Gastrocnemius medialis (tissue), 4 donors: ENCODE results near the gene NUDT8.

Experiments
- POLR2A ChIP-seq, 2 donors: fragments of 450-650 bp; IDR thresholded peaks; one replicate each; pipeline ENCODE4 v1.6.1; 2017; ENCODE audit warnings: antibody characterized with exemption in 2 of 2, mild to moderate bottlenecking in 2 of 2, moderate library complexity in 2 of 2
- TF ChIP-seq, protein P1 (sequence below), 5 experiments: fragments of 450-650 bp in 3 of 5; fragments of 200-600 bp in 2 of 5; sonication (generic) in 2 of 5; IDR thresholded peaks in 4 of 5; conservative IDR thresholded peaks in 1 of 5; 1 replicate in 4 of 5; 2 replicates in 1 of 5; pipeline ENCODE4 v1.5.1; 2016 to 2019; ENCODE audit warnings: antibody characterized with exemption in 5 of 5, mild to moderate bottlenecking in 3 of 5, moderate library complexity in 3 of 5

DNA sequence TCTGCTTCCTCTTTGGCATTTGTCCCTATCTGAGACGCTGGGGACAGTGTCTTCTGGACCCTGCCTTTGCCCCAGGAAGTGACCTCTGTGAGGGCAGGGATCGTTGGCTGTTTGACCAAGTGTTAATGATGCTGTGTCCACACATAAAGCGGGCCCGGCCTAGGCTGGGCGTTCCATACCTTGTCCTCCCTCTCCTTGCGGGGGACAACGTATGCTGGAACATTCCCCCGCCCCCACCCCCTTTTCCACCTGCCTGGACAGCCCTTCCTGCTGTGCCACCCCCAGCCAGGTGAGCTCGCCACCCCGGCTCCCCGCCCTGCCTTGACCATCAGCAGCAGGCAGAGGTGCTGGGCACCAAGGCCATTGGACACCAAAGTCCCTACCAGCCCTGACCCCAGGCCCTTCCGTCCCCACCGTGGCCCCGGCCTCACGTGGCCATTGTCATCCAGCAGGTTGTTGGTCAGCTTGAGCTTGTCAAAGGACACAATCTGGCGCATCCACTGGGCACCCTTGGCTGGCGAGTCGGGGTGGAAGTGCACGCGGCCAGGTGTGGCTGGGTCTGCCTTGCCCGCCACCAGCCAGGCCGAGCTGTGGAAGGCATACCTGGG lies 4.1 kb upstream of the NUDT8 start:
- TF ChIP-seq, protein P1, sequence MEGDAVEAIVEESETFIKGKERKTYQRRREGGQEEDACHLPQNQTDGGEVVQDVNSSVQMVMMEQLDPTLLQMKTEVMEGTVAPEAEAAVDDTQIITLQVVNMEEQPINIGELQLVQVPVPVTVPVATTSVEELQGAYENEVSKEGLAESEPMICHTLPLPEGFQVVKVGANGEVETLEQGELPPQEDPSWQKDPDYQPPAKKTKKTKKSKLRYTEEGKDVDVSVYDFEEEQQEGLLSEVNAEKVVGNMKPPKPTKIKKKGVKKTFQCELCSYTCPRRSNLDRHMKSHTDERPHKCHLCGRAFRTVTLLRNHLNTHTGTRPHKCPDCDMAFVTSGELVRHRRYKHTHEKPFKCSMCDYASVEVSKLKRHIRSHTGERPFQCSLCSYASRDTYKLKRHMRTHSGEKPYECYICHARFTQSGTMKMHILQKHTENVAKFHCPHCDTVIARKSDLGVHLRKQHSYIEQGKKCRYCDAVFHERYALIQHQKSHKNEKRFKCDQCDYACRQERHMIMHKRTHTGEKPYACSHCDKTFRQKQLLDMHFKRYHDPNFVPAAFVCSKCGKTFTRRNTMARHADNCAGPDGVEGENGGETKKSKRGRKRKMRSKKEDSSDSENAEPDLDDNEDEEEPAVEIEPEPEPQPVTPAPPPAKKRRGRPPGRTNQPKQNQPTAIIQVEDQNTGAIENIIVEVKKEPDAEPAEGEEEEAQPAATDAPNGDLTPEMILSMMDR (IDR thresholded peaks at IDR 0.05 in 4 of 5, conservative IDR thresholded peaks at IDR 0.05 in 1 of 5): no peak
- TF ChIP-seq POLR2A (IDR thresholded peaks at IDR 0.05): no peak
